GM23338 (cell line): Measurements from ENCODE around the gene CFDP1.

ENCODE experiments used
- EZH2 ChIP-seq: fragments of 200-600 bp; sonication (generic); IDR thresholded peaks from one replicate; pipeline ENCODE4 v1.8.0; 2017; ENCODE audit warnings: antibody characterized with exemption, mild to moderate bottlenecking, low read depth; ENCODE audit not compliant: unreplicated experiment
- POLR2AphosphoS5 ChIP-seq: IDR thresholded peaks from 2 replicates; pipeline ENCODE4 v1.6.1; 2016; ENCODE audit warnings: antibody characterized with exemption, low read depth
- TF ChIP-seq, protein P1 (sequence below), 2 experiments: fragments of 200-600 bp in 1 of 2; sonication (generic) in 1 of 2; conservative IDR thresholded peaks; 2 replicates each; pipeline versions ENCODE4 v1.5.1 to v1.6.1; 2016 to 2017; ENCODE audit warnings: antibody characterized with exemption in 2 of 2, low read depth in 2 of 2, mild to moderate bottlenecking in 2 of 2, moderate library complexity in 1 of 2

DNA sequence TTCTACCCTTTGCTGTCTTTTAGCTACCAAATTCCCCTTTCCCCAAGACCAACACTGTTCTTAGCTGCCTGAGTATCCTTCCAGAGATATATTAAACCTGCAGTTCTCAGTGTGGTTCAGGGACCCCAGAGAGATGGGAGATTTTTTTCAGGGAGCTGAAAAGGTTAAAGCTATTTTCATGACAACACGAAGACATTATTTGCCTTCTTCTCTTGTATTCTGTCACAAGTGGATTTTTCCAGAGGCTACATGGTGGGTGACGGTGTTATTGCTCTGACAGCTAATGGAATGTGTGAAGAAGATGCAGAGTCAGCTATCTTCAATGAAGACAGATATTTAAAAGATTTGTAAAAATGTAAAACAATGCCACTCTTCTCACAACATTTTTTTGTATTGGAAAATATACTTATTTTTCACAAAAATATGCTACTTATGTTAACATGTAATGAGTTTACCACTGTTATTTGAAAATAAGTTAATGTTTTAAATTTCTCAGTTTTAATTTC lies 69.0 kb downstream of the CFDP1 start:
- TF ChIP-seq, protein P1, sequence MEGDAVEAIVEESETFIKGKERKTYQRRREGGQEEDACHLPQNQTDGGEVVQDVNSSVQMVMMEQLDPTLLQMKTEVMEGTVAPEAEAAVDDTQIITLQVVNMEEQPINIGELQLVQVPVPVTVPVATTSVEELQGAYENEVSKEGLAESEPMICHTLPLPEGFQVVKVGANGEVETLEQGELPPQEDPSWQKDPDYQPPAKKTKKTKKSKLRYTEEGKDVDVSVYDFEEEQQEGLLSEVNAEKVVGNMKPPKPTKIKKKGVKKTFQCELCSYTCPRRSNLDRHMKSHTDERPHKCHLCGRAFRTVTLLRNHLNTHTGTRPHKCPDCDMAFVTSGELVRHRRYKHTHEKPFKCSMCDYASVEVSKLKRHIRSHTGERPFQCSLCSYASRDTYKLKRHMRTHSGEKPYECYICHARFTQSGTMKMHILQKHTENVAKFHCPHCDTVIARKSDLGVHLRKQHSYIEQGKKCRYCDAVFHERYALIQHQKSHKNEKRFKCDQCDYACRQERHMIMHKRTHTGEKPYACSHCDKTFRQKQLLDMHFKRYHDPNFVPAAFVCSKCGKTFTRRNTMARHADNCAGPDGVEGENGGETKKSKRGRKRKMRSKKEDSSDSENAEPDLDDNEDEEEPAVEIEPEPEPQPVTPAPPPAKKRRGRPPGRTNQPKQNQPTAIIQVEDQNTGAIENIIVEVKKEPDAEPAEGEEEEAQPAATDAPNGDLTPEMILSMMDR (conservative IDR thresholded peaks at IDR 0.05; ENCODE audit: low read depth in 2 of 2) = no peak
- no peak for TF ChIP-seq EZH2
- TF ChIP-seq POLR2AphosphoS5 = no peak
